NCI-H524 (cell line): ENCODE data around the gene CWC27.
"Not testable (repeated sequence)": the region's sequence is repeated elsewhere in the genome, so short reads cannot be mapped to it uniquely, and the experiment has no call there.

Experiments used
- DNase-seq, 2 experiments: peaks; one replicate each; lab custom pipeline; 2025; lab: John Stamatoyannopoulos, UW

The CWC27 gene

GRCh38 chr5:64788156-64788555 is 19.4 kb downstream of the CWC27 start:
- no peak for DNase-seq

GRCh38 chr5:64789457-64789856 is 20.7 kb downstream of the CWC27 start:
- DNase-seq, result no peak

- DNase-seq, result no peak
Observed at GRCh38 chr5:64790210-64790609, 21.5 kb downstream of the CWC27 start.

- no peak for DNase-seq
Observed at GRCh38 chr5:64792469-64792868, 23.7 kb downstream of the CWC27 start.

GRCh38 chr5:64794053-64794770 is 25.5 kb downstream of the CWC27 start:
- no peak for DNase-seq

- no peak for DNase-seq
Observed at GRCh38 chr5:64796301-64796700, 27.6 kb downstream of the CWC27 start.

- no peak for DNase-seq
Observed at GRCh38 chr5:64800926-64801325, 32.2 kb downstream of the CWC27 start.

- DNase-seq, result no peak
Observed at GRCh38 chr5:64806537-64806936, 37.8 kb downstream of the CWC27 start.

- no peak for DNase-seq
Observed at GRCh38 chr5:64807520-64807919, 38.8 kb downstream of the CWC27 start.

GRCh38 chr5:64811050-64811640 is 42.4 kb downstream of the CWC27 start:
- peak; percentile 5 to 46 for DNase-seq

GRCh38 chr5:64814073-64814472 is 45.3 kb downstream of the CWC27 start:
- no peak for DNase-seq

- DNase-seq, result no peak
Observed at GRCh38 chr5:64818245-64818644, 49.5 kb downstream of the CWC27 start.

GRCh38 chr5:64819345-64819744 is 50.6 kb downstream of the CWC27 start:
- DNase-seq, result not testable (repeated sequence)

- DNase-seq, result no peak
Observed at GRCh38 chr5:64822320-64822719, 53.6 kb downstream of the CWC27 start.

- no peak for DNase-seq
Observed at GRCh38 chr5:64826541-64826940, 57.8 kb downstream of the CWC27 start.

GRCh38 chr5:64827703-64828102 is 59.0 kb downstream of the CWC27 start:
- DNase-seq, result no peak

- not testable (repeated sequence) for DNase-seq
Observed at GRCh38 chr5:64830650-64831049, 61.9 kb downstream of the CWC27 start.

GRCh38 chr5:64831996-64832395 is 63.3 kb downstream of the CWC27 start:
- no peak for DNase-seq

GRCh38 chr5:64834037-64834436 is 65.3 kb downstream of the CWC27 start:
- no peak for DNase-seq

- no peak for DNase-seq
Observed at GRCh38 chr5:64834611-64835010, 65.9 kb downstream of the CWC27 start.

GRCh38 chr5:64835266-64835665 is 66.5 kb downstream of the CWC27 start:
- DNase-seq, result no peak

GRCh38 chr5:64836190-64836755 is 67.5 kb downstream of the CWC27 start:
- DNase-seq, result no peak

GRCh38 chr5:64836786-64837185 is 68.1 kb downstream of the CWC27 start:
- no peak for DNase-seq

GRCh38 chr5:64838376-64838775 is 69.6 kb downstream of the CWC27 start:
- DNase-seq, result no peak
